H1 (cell line): ENCODE results near the gene ATP5MC2. TPM values are rescaled to one million over a fixed set of nuclear protein-coding genes. Genes with fewer than 3 reads are reported as not detected.

ENCODE experiments used
- CTCF ChIA-PET: fragments of 300-600 bp; sonication (Branson Sonifier 250); formaldehyde crosslinking; loops from one replicate; lab custom pipeline; 2021; ENCODE audit not compliant: partially characterized antibody; lab: Charles Lee
- POLR2A ChIA-PET: fragments of 300-600 bp; sonication (Branson Sonifier 250); formaldehyde crosslinking; loops from one replicate; lab custom pipeline; 2021; ENCODE audit warnings: inconsistent platforms; ENCODE audit not compliant: partially characterized antibody; lab: Charles Lee
- DNase-seq, 2 experiments: peaks; one replicate each; pipeline versions ENCODE4 v3.0.0 to v3.0.0-alpha.2; 2010 to 2022; ENCODE audit warnings: low spot score in 2 of 2, low read depth in 1 of 2, mixed read lengths in 1 of 2
- FAIRE-seq: peaks from 2 replicates; lab custom pipeline; 2011; peaks lifted over from hg19 to GRCh38; lab: Jason Lieb, UNC
- H2AFZ ChIP-seq: 2 replicates; pipeline ENCODE4 v1.8.1; 2012; ENCODE audit warnings: low read length, inconsistent platforms
- H2AK5ac ChIP-seq: 2 replicates; pipeline ENCODE4 v1.6.1; 2013; ENCODE audit warnings: low read depth, low read length
- H2BK120ac ChIP-seq: replicated peaks from 2 replicates; pipeline ENCODE3; 2013; ENCODE audit warnings: low read depth, low read length, inconsistent platforms
- H2BK12ac ChIP-seq: 2 replicates; pipeline ENCODE4 v1.6.1; 2013; ENCODE audit warnings: low read depth, low read length
- H2BK15ac ChIP-seq: 2 replicates; pipeline ENCODE4 v1.6.1; 2013; ENCODE audit warnings: low read length
- H2BK20ac ChIP-seq: 2 replicates; pipeline ENCODE4 v1.6.1; 2013; ENCODE audit warnings: low read length
- H2BK5ac ChIP-seq: 2 replicates; pipeline ENCODE4 v1.6.1; 2013; ENCODE audit warnings: low read depth, low read length
- H3K14ac ChIP-seq: 2 replicates; pipeline ENCODE4 v1.6.1; 2013; ENCODE audit warnings: inconsistent platforms; ENCODE audit not compliant: insufficient read length
- H3K18ac ChIP-seq: 2 replicates; pipeline ENCODE4 v1.6.1; 2013; ENCODE audit warnings: low read length; ENCODE audit errors: extremely low read depth
- H3K23ac ChIP-seq: 2 replicates; pipeline ENCODE4 v1.6.1; 2013; ENCODE audit warnings: inconsistent platforms; ENCODE audit not compliant: insufficient read length
- H3K23me2 ChIP-seq: 2 replicates; pipeline ENCODE4 v1.6.1; 2013; ENCODE audit warnings: low read depth, low read length
- H3K27ac ChIP-seq: 2 replicates; pipeline ENCODE4 v1.6.1; 2011; ENCODE audit warnings: low read depth, low read length, inconsistent platforms
- H3K27me3 ChIP-seq, 4 experiments: replicated peaks in 1 of 4; 1 replicate in 1 of 4; 2 replicates in 3 of 4; pipeline versions ENCODE4 v1.6.1 to v1.8.1; 2011 to 2013; ENCODE audit warnings: low read length in 3 of 4, mild to moderate bottlenecking in 3 of 4, inconsistent platforms in 2 of 4, mixed read lengths in 2 of 4, moderate library complexity in 1 of 4; ENCODE audit not compliant: control insufficient read depth in 3 of 4, insufficient read depth in 3 of 4; ENCODE audit errors: extremely low read depth in 1 of 4
- H3K36me3 ChIP-seq, 4 experiments: 2 replicates each; pipeline versions ENCODE4 v1.6.1 to v1.8.1; 2011 to 2013; ENCODE audit warnings: mild to moderate bottlenecking in 4 of 4, low read length in 3 of 4, moderate library complexity in 2 of 4, control low read depth in 1 of 4, inconsistent platforms in 1 of 4; ENCODE audit not compliant: insufficient read depth in 4 of 4, control insufficient read depth in 2 of 4
- H3K4ac ChIP-seq: replicated peaks from 2 replicates; pipeline ENCODE3; 2013; ENCODE audit warnings: low read length, low read depth, mixed read lengths, inconsistent platforms; ENCODE audit not compliant: insufficient read length
- H3K4me1 ChIP-seq, 4 experiments: replicated peaks in 1 of 4; 1 replicate in 1 of 4; 2 replicates in 3 of 4; pipeline versions ENCODE4 v1.6.1 to v1.8.1; 2011 to 2013; ENCODE audit warnings: low read length in 3 of 4, inconsistent platforms in 2 of 4, mixed read lengths in 1 of 4; ENCODE audit not compliant: insufficient read depth in 4 of 4, control insufficient read depth in 3 of 4
- H3K4me2 ChIP-seq, 2 experiments: 2 replicates each; pipeline versions ENCODE4 v1.6.1 to v1.8.1; 2011 to 2013; ENCODE audit warnings: low read depth in 2 of 2, low read length in 2 of 2, control low read depth in 1 of 2, inconsistent platforms in 1 of 2, mild to moderate bottlenecking in 1 of 2; ENCODE audit not compliant: insufficient read depth in 1 of 2
- H3K4me3 ChIP-seq, 4 experiments: fragments of 200-600, 300-600 bp in 1 of 4; sonication (generic), shearing (Covaris generic), sonication (Bioruptor Twin) in 1 of 4; 2 replicates each; pipeline versions ENCODE4 v1.5.1 to v1.8.1; 2011 to 2016; ENCODE audit warnings: low read length in 4 of 4, low read depth in 3 of 4, control low read depth in 2 of 4, inconsistent platforms in 2 of 4, mild to moderate bottlenecking in 2 of 4, mixed read lengths in 1 of 4, moderate library complexity in 1 of 4; ENCODE audit not compliant: insufficient read depth in 2 of 4; ENCODE audit errors: extremely low read depth in 1 of 4
- H3K56ac ChIP-seq: replicated peaks from 2 replicates; pipeline ENCODE3; 2013; ENCODE audit warnings: low read depth, mild to moderate bottlenecking, mixed read lengths, low read length, inconsistent platforms; ENCODE audit not compliant: insufficient read length
- H3K79me1 ChIP-seq: 2 replicates; pipeline ENCODE4 v1.6.1; 2013; ENCODE audit warnings: low read depth, low read length, control low read depth
- H3K79me2 ChIP-seq, 2 experiments: 2 replicates each; pipeline versions ENCODE4 v1.6.1 to v1.8.1; 2012 to 2013; ENCODE audit warnings: low read length in 2 of 2, mild to moderate bottlenecking in 2 of 2, inconsistent platforms in 1 of 2; ENCODE audit not compliant: insufficient read depth in 2 of 2, control insufficient read depth in 1 of 2
- H3K9ac ChIP-seq, 4 experiments: replicated peaks in 1 of 4; 1 replicate in 1 of 4; 2 replicates in 3 of 4; pipeline versions ENCODE4 v1.6.1 to v1.8.1; 2011 to 2013; ENCODE audit warnings: low read depth in 3 of 4, low read length in 3 of 4, control low read depth in 2 of 4, mild to moderate bottlenecking in 2 of 4, moderate library complexity in 2 of 4, inconsistent platforms in 1 of 4; ENCODE audit errors: extremely low read depth in 1 of 4
- H3K9me3 ChIP-seq, 2 experiments: 2 replicates each; pipeline versions ENCODE4 v1.6.1 to v1.8.1; 2012 to 2013; ENCODE audit warnings: mild to moderate bottlenecking in 2 of 2, moderate library complexity in 2 of 2, control low read depth in 1 of 2, inconsistent platforms in 1 of 2, low read depth in 1 of 2, low read length in 1 of 2, mixed read lengths in 1 of 2; ENCODE audit not compliant: insufficient read depth in 2 of 2
- H4K20me1 ChIP-seq, 2 experiments: replicated peaks in 1 of 2; 2 replicates each; pipeline versions ENCODE3 to v1.8.1; 2011 to 2013; ENCODE audit warnings: inconsistent platforms in 2 of 2, low read length in 2 of 2, mild to moderate bottlenecking in 1 of 2; ENCODE audit not compliant: insufficient read depth in 2 of 2, control insufficient read depth in 1 of 2
- H4K5ac ChIP-seq: 2 replicates; pipeline ENCODE4 v1.6.1; 2013; ENCODE audit warnings: low read length, low read depth, mixed read lengths, inconsistent platforms; ENCODE audit not compliant: insufficient read length
- H4K8ac ChIP-seq: 2 replicates; pipeline ENCODE4 v1.8.0; 2013; ENCODE audit warnings: mild to moderate bottlenecking, moderate library complexity, low read length, inconsistent platforms; ENCODE audit not compliant: insufficient read depth; ENCODE audit errors: extremely low read depth
- H4K91ac ChIP-seq: replicated peaks from 2 replicates; pipeline ENCODE3; 2013; ENCODE audit warnings: low read length, mixed read lengths, inconsistent platforms; ENCODE audit not compliant: insufficient read length
- ATF2 ChIP-seq: IDR thresholded peaks from 2 replicates; pipeline ENCODE4 v1.6.1; 2012; ENCODE audit warnings: low read length, inconsistent platforms
- BACH1 ChIP-seq: IDR thresholded peaks from 2 replicates; pipeline ENCODE4 v1.6.1; 2012; ENCODE audit warnings: low read length, improper control_type of control experiment
- CREB1 ChIP-seq: IDR thresholded peaks from 2 replicates; pipeline ENCODE4 v1.6.1; 2012; ENCODE audit warnings: inconsistent platforms
- CTBP2 ChIP-seq: IDR thresholded peaks from 2 replicates; pipeline ENCODE4 v1.7.0; 2011; ENCODE audit warnings: borderline replicate concordance, mild to moderate bottlenecking, moderate library complexity, mixed read lengths, low read length; ENCODE audit not compliant: insufficient read depth, insufficient read length
- FOSL1 ChIP-seq: IDR thresholded peaks from 2 replicates; pipeline ENCODE4 v1.6.1; 2011; ENCODE audit warnings: mild to moderate bottlenecking, low read depth, low read length, moderate library complexity; ENCODE audit not compliant: insufficient read depth
- GABPA ChIP-seq: IDR thresholded peaks from 2 replicates; pipeline ENCODE4 v1.6.1; 2011; ENCODE audit warnings: mild to moderate bottlenecking, low read length, moderate library complexity, borderline replicate concordance; ENCODE audit not compliant: insufficient read depth
- GTF2F1 ChIP-seq: IDR thresholded peaks from 2 replicates; pipeline ENCODE4 v1.6.1; 2012; ENCODE audit warnings: low read depth, low read length, improper control_type of control experiment, borderline replicate concordance
- RBBP5 ChIP-seq: IDR thresholded peaks from 2 replicates; pipeline ENCODE4 v1.7.1; 2012; ENCODE audit warnings: low read depth, mild to moderate bottlenecking, inconsistent platforms, low read length, moderate library complexity, borderline replicate concordance
- SAP30 ChIP-seq: fragments of 300-600 bp; sonication (generic); IDR thresholded peaks from 2 replicates; pipeline ENCODE4 v1.7.1; 2012; ENCODE audit warnings: low read length, moderate library complexity, mild to moderate bottlenecking, inconsistent platforms; ENCODE audit not compliant: insufficient read depth, insufficient replicate concordance
- SP2 ChIP-seq: IDR thresholded peaks from 2 replicates; pipeline ENCODE4 v1.6.1; 2012; ENCODE audit warnings: mild to moderate bottlenecking, low read length, inconsistent platforms
- SP4 ChIP-seq: IDR thresholded peaks from 2 replicates; pipeline ENCODE4 v1.6.1; 2012; ENCODE audit warnings: low read length, inconsistent platforms
- TBP ChIP-seq: IDR thresholded peaks from 2 replicates; pipeline ENCODE4 v1.6.1; 2011; ENCODE audit warnings: low read depth, low read length, improper control_type of control experiment
- WGBS, 2 experiments: shearing (Covaris generic) in 1 of 2; methylation state at CpG; one replicate each; pipeline versions ENCODE4 v1.1.6 to v1.1.7; 2013 to 2015; ENCODE audit warnings: low lambda C conversion rate in 2 of 2, mixed read lengths in 2 of 2, inconsistent platforms in 1 of 2, low coverage in 1 of 2, missing lambda C conversion rate in 1 of 2; ENCODE audit not compliant: insufficient replicate concordance in 2 of 2, insufficient coverage in 1 of 2, insufficient read length in 1 of 2; ENCODE audit errors: extremely low coverage in 1 of 2, missing lambda C conversion rate in 1 of 2; 5-methylcytosine and 5-hydroxymethylcytosine counted together
- polyA plus RNA-seq, 7 experiments: library from polyadenylated mRNA; depleted of rRNA in 3 of 7; stranded (reverse) in 5 of 7; unstranded in 2 of 7; fragments of >200 nt in 5 of 7; fragments of 200-250 nt in 2 of 7; gene quantifications; 1 replicate in 5 of 7; 2 replicates in 1 of 7; 4 replicates in 1 of 7; pipeline versions ENCODE4 v1.2.1 to v1.2.3, GENCODE V29; 2011 to 2013; ENCODE audit warnings: missing spikeins in 2 of 7, mixed read lengths in 2 of 7
- total RNA-seq: library from RNA; stranded (reverse); fragmentation: NEBNext Ultra II Directional; extraction: Animal tissue kit (Norgen Biotek cat#: 25700); gene quantifications from 2 replicates; pipeline ENCODE4 v1.2.1, GENCODE V29; 2021

ATP5MC2 gene
- total and polyA plus RNA-seq, 2 of the 8 experiments (the other 6 are each of a cell fraction or from before 2014, with no cell fraction given) = 408 to 952 TPM

DNA sequence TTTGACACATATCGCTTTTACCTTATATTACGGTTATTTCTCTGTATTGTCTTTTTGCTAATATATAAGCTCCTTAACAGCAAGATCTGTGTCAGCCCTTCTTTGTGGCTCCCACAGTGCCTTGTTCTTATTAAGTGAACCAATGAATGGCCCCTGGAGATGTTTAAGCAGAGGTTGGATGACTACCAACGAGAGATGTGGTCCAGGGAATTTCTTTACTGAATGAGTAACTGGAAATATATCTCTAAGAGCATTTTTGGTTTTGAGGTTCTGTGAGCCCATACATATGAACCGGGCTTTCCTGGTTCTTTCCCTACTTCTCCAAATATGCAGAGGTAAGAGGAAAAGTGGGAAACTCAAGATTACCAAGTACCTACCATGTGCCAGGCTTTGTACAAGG, 27.9 kb upstream of the ATP5MC2 start:
- H3K9ac ChIP-seq = no peak overlapping the region
- 83% methylated on average over 4 of the region's 4 CpGs; no CpG with 5 or more reads in 1 of the 2 experiments for WGBS, 2 experiments
- no peak overlapping the region for H4K91ac ChIP-seq
- no peak overlapping the region for H3K27ac ChIP-seq
- H3K79me2 ChIP-seq = no peaks in the 10 kb centered on the region
- ChIA-PET CTCF (interaction anchor here (0.9 to 10.0 kb wide), 6 partner anchors 10 to 53 kb away, joined by 3 to 531 read pairs (median 14); partner anchors contain the start of genes CALCOCO1 and CISTR), POLR2A (interaction anchor here (2.3 kb wide), 1 partner anchor 48 kb away, joined by 5 read pairs; the partner anchor contains the start of gene CISTR)
- no peaks in the 10 kb centered on the region for H4K20me1 ChIP-seq
- H4K8ac ChIP-seq = no peak overlapping the region
- H4K5ac ChIP-seq = no peak overlapping the region
- H2BK120ac ChIP-seq = no peak overlapping the region
- H3K4ac ChIP-seq = no peak overlapping the region
- H3K56ac ChIP-seq = no peak overlapping the region
- H3K23me2 ChIP-seq = no peaks in the 10 kb centered on the region
- no peak overlapping the region for H2BK12ac ChIP-seq
- H2AFZ ChIP-seq = no peak overlapping the region
- no peak overlapping the region for H3K14ac ChIP-seq
- no peaks in the 10 kb centered on the region for H3K36me3 ChIP-seq
- H3K4me3 ChIP-seq = no peak overlapping the region
- DNase-seq (no peak), FAIRE-seq (no peak)
- no peak overlapping the region for H3K4me2 ChIP-seq
- H2BK20ac ChIP-seq = no peak overlapping the region
- H2BK5ac ChIP-seq = no peak overlapping the region
- peaks cover 0 to 6% (median 3%) of the 10 kb centered on the region in 4 experiments; a peak in 4 of 7 replicates for H3K27me3 ChIP-seq
- no peak overlapping the region for H3K23ac ChIP-seq
- no peak overlapping the region for H2AK5ac ChIP-seq
- no peak overlapping the region for H3K18ac ChIP-seq
- H3K4me1 ChIP-seq = no peaks in the 10 kb centered on the region
- no peak overlapping the region for H2BK15ac ChIP-seq
- no peaks in the 10 kb centered on the region for H3K79me1 ChIP-seq
- no peaks in the 10 kb centered on the region for H3K9me3 ChIP-seq
- TF ChIP-seq BACH1 = no peak
- no peak for TF ChIP-seq RBBP5
- no peak for TF ChIP-seq GTF2F1
- no peak for TF ChIP-seq ATF2
- TF ChIP-seq CREB1 = no peak
- no peak for TF ChIP-seq CTBP2
- no peak for TF ChIP-seq SAP30
- TF ChIP-seq TBP = no peak
- TF ChIP-seq SP4 = no peak
- TF ChIP-seq GABPA = no peak
- TF ChIP-seq SP2 = no peak
- TF ChIP-seq FOSL1 = no peak
